AG20443 (cell line): ENCODE measurements around the gene VAV3.

Experiments
- DNase-seq: peaks from one replicate; pipeline ENCODE4 v3.0.0; 2012; ENCODE audit warnings: low spot score, mixed read lengths

The VAV3 gene

DNA sequence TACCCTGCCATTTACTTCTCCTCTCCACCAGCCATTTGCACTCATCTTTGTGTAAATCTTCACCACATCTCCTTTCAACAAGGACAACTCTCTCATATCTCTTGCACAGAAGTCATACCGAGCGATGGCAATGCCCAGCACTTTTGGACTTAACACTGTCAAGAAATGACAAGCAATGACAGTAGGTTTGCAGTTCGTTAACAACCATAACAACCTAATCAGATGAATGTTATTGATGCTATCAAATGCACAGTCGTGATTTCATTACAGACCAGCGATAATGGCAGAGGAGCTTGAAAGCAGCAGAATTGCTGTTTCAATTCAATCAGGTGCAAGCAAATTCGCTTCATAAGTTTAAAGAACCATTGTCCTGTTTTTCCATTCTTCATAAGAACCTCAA is 390.9 kb downstream of the VAV3 start:
- no peak for DNase-seq

DNA sequence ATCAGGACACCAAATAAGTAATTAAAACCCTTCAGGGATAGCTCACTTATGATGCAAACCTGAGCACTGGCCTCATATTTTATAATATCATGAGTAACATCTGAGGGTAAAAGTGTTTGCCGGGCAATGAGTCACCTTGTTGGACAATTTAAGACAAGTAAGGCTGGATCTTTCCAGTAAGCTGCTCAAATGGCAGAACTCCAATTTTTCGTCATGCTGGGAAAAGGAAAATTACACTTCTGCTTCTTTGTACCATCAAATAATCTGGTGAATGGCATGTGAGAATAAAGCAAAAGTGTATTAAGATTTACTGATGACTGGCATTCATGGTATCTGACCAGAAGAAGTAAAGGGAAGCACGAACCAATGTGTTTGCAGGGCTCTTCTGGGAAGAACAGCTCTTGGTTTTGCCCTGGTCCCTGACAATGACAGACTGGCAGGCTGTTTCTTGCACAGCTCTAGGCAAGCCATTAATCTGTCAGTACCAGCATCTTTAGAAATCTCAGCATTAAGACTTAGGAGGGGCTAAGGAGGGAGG is 392.2 kb downstream of the VAV3 start:
- peak; percentile 76 for DNase-seq

DNA sequence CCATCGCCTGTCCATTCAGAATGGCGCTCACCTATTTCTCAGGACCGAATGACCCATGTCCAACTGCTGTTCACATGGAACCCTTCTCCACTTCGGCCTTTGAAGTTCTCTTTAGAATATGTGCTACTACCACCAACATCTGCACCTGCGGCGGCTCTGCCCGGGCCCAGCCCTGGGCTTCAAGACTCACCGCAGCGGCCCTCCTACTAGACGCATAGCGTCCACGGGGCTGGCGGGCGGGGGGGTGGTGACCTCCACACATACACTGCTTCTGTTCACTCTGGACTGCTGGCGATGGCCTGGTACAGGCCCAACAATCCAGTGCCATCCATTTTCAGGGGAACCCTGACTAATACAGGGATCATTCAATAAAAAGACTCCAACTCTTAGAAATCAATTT is 394.2 kb downstream of the VAV3 start:
- no peak for DNase-seq

DNA sequence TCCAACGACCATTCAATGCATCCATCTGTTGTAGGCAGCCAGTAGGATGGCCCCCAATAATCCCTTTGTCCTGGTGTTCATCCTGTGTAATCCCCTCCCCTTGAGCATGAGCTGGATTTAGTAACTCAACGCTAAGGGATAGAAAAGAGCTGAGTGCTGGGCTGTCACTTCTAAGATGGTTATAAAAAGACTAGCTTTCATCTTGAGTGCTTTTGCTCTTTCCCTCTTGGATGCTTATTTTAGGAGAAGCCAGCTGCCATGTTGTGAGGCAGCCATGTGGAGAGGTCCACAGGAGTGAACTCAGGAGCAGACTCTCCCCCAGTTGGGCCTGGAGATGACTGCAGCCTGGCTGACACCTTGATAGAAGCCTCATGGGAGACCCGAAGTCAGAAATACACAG is 401.5 kb downstream of the VAV3 start:
- DNase-seq: no peak

DNA sequence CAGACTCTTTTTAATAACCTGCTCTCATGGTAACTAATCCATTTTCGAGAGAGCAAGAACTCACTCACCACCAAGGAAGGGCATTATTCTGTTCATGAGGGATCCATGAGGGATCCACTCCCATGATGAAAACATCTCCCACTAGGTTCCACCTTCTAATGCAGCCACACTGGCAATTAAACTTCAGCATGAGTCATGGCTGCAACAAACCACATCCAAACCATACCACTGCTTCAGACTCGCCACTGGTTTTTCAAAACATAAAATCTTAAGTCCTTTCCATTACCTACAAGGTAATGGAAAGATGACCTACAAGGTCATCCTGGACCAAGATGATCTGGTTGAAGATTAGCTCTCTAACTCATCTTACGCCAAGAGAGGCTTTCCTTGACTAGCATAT is 405.1 kb downstream of the VAV3 start:
- DNase-seq: peak; percentile 32

DNA sequence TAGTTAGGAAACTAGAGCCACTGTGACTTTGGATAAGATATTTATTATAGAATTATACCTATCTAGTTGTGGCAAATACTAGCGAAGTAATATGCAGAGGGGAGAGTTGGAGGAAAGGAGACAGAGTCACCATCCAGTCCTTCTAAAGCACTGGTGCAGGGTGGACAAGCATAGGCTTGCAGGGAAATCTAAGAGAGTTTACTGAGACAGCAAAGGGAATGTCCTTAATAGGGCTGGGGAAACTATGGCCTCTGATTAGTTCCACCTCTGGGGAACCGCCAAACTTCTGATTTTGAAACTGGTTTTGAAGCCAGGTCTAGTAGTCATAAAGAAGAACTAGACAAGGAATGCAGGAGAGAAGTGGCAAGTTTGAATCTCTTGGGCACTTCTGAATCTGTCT is 407.9 kb downstream of the VAV3 start:
- no peak for DNase-seq

DNA sequence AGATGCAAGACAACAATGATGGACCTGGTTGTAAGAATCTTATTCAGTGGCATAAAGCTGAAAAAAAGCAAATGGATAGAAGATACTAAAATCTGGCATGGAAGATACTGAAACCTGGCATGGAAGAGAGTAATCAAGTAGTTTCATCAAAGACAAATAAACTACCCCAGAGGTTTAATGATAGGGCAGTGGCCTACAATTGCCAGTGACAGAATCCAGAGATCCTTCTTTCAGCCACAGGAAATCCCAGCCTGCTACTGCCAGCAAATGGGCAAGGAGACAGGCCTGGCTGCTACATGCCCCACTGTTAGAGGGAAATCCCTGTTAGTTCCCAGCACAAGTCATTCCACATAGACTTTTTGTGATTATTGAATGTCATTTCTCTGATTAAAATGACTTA is 409.4 kb downstream of the VAV3 start:
- no peak for DNase-seq

DNA sequence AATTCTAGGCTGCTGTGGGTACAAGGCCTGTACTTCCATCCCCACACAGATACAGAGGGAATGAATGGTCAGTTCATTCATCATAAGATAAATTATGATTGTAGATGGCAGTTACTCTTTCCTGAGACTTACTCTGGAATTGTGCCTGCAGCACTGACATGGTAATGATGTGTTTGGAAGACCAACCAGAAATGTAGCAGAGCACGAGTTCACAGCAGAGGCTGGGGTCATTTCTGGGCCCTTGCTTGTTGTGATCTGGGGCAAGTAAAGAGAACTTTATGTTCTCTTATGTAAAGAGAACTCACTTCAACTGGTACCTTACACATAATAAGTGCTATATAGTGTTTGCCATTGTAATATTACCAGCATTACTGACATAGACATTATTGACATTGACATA is 412.2 kb downstream of the VAV3 start:
- no peak for DNase-seq

DNA sequence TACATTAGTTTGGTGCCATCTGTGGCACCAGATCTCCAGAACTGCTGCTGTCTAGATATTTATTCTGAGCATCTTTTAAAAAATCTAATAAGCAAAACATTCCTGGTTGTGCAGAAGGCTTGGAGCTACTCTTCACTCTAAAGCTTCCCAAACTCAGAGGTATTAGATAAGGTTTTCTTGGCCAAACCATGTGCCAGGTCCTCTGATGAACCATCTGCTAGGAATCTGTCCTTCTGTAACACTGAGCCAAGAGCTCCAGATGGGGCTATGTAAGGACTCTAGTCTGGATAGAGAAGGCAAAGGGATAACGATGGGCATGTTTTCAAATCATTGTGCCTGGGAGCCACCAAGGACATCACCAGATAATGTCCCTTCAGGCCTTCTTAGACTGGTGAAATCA is 413.5 kb downstream of the VAV3 start:
- peak; percentile 45 for DNase-seq

DNA sequence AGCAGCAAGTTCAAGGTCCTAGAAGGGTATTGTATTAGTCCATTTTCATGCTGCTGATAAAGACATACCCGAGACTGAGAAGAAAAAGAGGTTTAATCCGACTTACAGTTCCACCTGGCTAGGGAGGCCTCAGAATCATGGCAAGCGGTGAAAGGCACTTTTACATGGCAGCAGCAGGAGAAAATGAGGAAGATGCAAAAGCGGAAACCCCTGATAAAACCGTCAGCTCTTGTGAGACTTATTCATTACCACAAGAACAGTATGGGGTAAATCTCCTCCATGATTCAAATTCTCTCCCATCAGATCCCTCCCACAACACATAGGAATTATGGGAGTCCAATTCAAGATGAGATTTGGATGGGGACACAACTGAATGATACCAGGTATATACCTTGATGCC is 414.6 kb downstream of the VAV3 start:
- no peak for DNase-seq

DNA sequence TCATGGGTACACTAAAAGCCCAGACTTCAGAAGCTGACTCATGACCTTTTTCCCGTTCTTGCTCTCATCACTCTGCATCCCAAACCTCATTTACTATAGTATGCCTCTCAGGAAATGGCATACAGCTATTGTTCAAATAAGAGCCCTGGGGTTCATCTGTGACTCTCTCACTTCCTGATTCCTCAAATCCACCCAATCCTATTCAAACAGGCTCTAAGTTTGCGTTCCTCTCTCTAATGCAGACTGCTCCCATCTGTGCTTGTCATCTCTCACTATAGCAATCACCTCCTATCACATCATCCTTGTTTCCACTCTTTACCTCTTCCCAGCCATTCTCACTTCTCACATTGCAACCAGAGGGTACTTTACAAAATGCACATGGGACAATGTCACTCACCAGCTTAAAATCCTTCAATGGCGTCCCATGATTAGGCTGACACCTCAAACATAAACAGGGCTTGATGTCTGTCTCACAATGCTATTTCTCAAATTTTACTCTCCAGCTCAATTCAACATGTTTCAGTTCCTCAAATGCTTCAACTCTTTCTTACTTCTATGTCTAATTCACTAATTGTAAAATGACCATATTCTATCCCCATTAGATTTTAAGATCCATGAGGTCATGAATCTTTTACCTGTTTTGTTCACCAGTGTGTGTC is 415.7 kb downstream of the VAV3 start:
- no peak for DNase-seq

DNA sequence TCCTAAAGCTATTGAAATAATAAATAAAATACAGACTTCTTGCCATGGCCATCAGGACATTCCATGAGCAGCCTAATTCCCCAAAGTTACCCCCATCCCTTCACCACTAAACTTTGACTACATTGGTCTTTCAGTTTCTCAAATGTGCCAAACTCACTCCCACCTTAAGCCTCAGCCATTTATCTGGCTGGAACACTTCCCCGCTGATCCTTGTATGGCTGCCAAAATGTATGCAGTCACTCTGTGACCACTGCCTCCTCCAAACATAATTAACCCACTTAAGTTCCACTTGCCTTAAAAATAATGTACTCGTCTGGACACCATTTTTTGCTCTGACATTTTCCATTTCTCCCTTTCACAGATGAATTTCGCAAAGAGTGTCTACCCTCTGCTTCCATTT is 416.7 kb downstream of the VAV3 start:
- no peak for DNase-seq

DNA sequence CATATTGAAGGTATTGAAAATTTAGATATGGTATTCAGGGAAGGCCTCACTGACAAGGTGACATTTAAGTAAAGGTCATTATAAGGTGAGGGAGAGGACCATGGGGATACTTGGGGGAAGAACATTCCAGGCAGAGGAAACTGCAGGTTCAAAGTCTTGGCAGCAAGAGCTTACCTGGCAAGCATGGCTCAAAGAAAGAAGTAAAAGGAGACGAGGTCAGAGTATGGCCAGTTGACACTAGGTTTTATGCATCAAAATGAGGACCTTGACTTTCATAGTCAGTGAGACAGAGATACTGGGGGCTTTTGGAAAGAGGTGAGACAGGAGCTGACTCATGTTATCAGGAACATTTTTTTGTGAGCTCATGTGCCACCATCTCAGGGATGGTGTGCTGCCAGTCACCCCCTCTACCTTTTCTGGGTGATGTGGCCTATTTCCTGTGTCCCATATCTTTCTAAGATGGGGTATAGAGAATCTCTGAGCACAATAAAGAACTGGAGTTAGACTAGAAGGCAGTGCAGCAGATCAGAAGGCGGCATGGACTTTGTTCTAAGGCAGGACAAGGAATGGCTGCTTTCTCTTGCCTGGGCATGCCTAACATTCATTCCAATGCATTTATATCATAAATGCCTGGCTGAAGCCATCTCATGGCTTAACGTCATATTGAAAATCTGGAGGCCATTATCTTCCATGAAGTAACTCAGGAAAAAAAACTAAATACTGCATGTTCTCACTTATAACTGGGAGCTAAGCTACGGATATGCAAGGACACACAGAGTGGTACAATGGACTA is 417.4 kb downstream of the VAV3 start:
- peak; percentile 38 for DNase-seq

DNA sequence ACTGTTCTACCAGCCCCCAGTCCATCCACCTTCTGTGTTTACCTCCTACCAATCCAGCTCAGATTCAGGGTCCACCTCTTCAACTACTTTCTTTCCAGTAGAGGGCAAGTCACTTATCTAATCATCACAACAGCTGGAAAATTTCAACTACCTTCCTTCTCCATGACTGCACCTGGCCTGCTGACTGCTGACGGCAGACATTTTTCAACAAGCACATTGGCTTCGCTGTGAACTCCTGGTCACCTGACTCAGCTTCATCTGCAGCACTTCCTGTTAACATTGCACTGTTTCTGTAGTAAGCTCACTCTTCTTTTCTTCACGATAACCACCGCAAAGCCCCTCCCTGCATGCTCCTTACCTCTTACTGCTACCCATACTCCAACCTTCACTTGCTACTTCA is 418.4 kb downstream of the VAV3 start:
- no peak for DNase-seq

DNA sequence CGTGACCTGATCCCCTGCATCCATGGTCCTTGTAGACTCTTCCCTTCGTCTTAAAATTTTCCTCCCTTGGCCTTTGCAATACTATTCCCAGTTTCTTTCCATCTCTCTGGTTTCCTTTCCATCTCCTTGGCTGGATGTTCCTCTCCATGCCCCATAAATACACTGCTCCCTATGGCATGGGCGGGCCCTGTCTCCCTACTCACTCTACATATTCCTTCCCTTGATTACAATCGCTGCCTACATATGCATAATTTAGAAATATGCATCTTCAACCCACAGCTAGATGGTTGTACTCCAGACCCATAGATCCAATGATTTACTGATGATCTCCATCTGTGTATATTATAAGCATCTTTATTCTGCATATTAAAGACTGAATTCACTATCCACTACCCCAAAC is 419.1 kb downstream of the VAV3 start:
- DNase-seq: no peak

DNA sequence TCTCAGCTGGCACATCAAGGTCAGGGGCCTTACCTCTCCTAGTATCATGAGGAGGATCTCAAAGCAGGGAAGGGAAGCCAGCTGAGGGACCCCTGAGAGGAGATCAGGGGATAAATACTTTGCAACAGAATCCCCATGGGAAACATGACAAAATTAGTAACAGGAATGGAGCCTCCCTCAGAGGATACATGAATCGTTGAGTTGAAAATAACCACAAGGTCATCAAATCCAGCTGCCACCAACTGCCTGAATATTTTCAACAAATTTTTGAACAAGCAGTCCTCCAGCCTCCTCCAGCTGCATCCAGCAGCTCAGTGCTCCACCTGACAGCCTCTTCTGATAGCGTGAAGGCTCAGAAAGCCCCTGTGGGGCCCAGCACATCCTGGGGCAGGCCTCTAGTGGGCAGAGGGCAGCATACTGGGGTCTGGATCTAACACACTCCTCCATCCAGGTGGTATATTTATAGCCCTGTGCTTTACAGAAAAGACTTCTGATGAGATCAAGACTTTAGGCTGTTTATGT is 419.9 kb downstream of the VAV3 start:
- no peak for DNase-seq

DNA sequence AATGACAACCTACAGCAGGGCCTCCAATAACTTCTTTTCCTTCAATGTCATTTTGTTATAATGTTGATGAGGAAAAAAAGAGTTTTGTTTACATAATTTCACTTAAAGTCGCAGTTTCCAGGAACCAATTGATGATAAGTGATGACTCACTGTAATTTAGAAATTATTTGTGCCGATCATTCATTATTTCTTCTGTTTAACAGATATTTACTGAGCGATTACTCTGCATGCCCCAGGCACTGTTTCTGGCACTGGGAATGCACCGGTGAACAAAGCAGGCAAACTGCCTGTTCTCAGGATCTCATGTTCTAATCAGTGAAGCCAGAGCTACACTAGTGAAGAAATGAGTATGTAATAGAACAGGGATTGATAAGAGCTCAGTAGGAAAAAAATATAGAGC is 420.7 kb downstream of the VAV3 start:
- DNase-seq: no peak

DNA sequence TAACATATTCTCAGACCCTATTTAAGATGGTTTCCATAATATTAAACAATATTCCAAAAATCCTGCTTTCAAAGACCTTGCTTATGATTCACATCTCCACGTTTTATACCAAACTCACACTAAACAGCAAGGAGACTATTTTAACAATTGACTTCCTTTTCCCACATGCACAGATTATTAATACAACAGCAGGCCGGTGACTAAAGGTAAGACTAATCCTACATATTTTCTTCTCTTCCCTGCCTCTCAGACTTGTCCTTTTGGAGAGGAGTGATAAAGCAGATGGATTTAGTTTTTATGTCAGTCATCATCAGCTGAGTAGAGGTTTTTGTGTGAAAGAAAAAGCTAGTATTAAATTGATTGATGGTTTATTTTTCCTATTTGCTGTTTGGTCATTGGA is 423.6 kb downstream of the VAV3 start:
- no peak for DNase-seq

DNA sequence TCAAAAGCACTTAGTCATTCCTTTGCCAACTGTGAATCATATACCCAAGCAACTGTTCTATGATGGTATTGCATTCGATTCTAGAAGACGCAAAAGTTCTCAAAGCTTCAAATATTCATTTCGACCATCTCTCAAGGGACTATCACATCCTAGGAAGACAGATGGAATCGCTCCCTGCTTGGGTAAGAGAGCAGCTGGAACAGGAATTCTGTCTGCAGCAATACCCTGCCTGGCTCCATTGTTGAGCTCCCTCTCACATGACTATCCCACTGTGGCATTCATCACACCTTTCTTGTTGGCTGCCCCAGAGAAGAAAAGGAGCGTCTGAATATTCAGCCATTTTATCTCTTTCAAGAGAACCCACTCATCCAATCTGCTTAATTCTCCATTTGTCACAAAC is 426.5 kb downstream of the VAV3 start:
- no peak for DNase-seq

DNA sequence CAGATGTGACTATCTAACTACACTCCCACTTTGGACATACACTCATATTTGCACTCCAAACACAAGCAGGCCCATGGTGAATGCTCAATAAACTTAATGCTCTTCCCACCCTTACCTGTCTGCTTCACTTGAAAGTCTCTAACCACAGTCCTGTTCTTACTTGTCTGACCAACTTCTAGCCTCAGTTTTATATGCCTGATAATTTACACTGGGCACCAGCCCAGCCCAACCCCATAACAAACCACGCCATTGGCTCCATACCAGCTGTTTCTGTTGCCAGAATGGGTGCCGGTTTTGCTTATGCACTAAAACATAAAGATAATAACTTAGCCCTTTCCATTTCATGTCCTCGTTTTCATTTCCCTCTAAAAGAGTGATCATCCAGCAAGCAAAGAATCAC is 428.7 kb downstream of the VAV3 start:
- DNase-seq: no peak

DNA sequence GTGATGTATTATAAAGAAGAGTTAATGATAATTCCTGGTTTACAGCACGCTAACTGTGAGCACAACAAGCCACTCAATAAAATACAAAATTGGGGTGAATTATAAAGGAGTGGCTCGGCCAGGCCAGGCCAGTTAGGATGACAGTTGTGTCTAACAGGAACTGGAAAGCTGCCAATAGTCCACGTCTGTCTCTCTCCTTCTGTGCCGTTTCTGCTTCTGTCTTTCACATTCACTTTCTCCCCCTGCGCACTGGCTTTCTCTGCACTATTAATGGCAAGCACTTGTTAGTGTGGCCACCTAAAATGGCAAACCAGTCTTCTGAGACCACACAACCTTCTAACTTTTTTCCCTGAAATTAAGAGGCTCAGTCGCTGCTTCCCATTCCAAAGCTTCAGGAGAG is 429.9 kb downstream of the VAV3 start:
- DNase-seq: no peak

DNA sequence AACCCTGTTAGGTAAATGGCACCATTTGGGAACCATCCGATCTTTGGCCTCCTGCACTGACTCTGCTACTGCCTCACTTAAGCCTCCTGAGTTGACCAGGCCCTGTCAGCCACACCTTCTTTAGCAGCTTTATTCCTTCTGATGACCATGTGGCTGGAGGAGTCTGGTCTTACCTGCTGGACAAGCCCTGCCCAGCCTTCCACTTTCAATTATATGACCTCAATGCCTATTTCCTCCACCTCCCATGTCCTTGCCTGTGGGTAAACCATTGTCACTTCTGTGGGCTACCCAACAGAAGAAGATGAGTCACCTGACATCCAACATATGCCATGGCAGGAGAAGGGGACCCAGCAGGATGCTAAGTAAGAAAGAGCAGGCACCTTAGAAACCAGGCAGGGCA is 430.3 kb downstream of the VAV3 start:
- DNase-seq: no peak

DNA sequence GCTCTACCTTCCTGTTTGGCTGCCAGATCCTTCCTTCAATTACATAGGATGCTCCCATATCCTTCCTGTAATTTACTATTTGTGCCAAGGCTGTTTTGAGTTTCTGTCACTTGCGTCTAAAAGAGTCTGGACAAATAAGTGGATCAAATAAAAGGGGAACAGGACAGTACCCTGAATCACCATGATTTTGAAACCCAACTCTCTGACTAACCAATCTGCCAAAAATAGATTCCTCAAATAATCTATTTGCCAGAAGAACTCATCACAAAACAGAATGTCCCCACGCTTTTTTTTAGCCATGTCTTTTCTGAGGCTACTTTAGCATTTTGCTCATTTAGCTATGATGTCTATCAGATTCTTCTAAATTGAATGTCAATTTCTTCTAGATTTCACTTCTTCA is 431.5 kb downstream of the VAV3 start:
- DNase-seq: no peak

DNA sequence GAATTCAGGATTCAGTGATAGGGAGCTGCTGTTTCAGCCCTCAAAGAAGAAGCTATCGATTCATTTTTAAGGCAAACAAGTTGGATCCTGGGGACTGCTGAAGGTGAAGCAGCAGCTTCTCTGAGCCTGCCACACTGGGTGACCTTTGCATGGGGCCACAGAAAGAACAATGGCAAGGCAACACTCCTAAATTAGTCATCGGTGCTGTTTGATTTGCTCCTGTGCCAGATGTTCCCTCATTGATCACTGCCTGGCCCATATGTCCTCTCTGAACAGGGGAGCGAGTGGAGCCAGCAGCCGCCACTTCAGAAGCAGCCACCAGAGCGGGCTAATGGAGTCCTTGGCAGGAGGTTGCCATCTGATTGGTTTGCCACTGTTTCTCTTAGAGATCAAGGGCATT is 432.7 kb downstream of the VAV3 start:
- DNase-seq: no peak
